CD4-positive, alpha-beta T cell (primary cell): ENCODE measurements around the gene PSMD8. TPM values are rescaled to one million over a fixed set of nuclear protein-coding genes. Genes with fewer than 3 reads are reported as not detected.

Experiments used
- ATAC-seq: fragments of 200-7000 bp; cut with Tn5 transposase; one replicate; pipeline ENCODE4 v1.10.0; 2022; ENCODE audit warnings: mild to moderate bottlenecking; ENCODE audit not compliant: poor library complexity
- CTCF ChIA-PET: fragments of 350-600 bp; sonication (Branson Sonifier 250); formaldehyde crosslinking; loops from one replicate; lab custom pipeline; 2021; ENCODE audit warnings: antibody characterized with exemption, inconsistent platforms; lab: Charles Lee
- POLR2A ChIA-PET: fragments of 350-600 bp; sonication (Branson Sonifier 250); formaldehyde crosslinking; loops from one replicate; lab custom pipeline; 2021; ENCODE audit warnings: antibody characterized with exemption, inconsistent platforms; lab: Charles Lee
- DNase-seq, 14 experiments: peaks; one replicate each; pipeline ENCODE4 v3.0.0-alpha.2; 2013 to 2020; ENCODE audit warnings: mixed read lengths in 2 of 14
- H3K27ac ChIP-seq, 2 donors: one replicate each; pipeline versions ENCODE4 v1.5.1 to v1.7.0; 2013; ENCODE audit warnings: low read length in 2 of 2, low read depth in 1 of 2, mild to moderate bottlenecking in 1 of 2
- H3K27me3 ChIP-seq, 2 experiments: 1 replicate in 1 of 2; 2 replicates in 1 of 2; pipeline versions ENCODE4 v1.6.1 to v1.7.0; 2013; ENCODE audit warnings: low read length in 2 of 2, control low read depth in 1 of 2, mild to moderate bottlenecking in 1 of 2, moderate library complexity in 1 of 2; ENCODE audit not compliant: insufficient read depth in 2 of 2, control insufficient read depth in 1 of 2
- H3K36me3 ChIP-seq: one replicate; pipeline ENCODE4 v1.6.1; 2013; ENCODE audit warnings: low read length, control low read depth; ENCODE audit not compliant: insufficient read depth
- H3K4me1 ChIP-seq: one replicate; pipeline ENCODE4 v1.6.1; 2013; ENCODE audit warnings: low read length, control low read depth; ENCODE audit not compliant: insufficient read depth
- H3K4me3 ChIP-seq: one replicate; pipeline ENCODE4 v1.5.1; 2013; ENCODE audit warnings: mild to moderate bottlenecking, low read length, moderate library complexity
- H3K9me3 ChIP-seq, 2 experiments: 1 replicate in 1 of 2; 2 replicates in 1 of 2; pipeline versions ENCODE4 v1.6.1 to v1.7.0; 2013; ENCODE audit warnings: low read length in 2 of 2, mild to moderate bottlenecking in 2 of 2, control low read depth in 1 of 2, moderate library complexity in 1 of 2; ENCODE audit not compliant: control insufficient read depth in 1 of 2, insufficient read depth in 1 of 2
- H3K27ac Mint-ChIP-seq: one replicate; pipeline ENCODE4 v1.8.0; 2020; ENCODE audit warnings: mixed read lengths
- H3K27me3 Mint-ChIP-seq: one replicate; pipeline ENCODE4 v1.8.0; 2021; ENCODE audit warnings: mixed read lengths
- H3K36me3 Mint-ChIP-seq: one replicate; pipeline ENCODE4 v1.8.0; 2021; ENCODE audit warnings: low read depth, mixed read lengths
- H3K4me1 Mint-ChIP-seq: one replicate; pipeline ENCODE4 v1.8.0; 2021; ENCODE audit warnings: low read depth, mixed read lengths
- H3K4me3 Mint-ChIP-seq: one replicate; pipeline ENCODE4 v1.8.0; 2020; ENCODE audit warnings: mild to moderate bottlenecking, mixed read lengths
- H3K9me3 Mint-ChIP-seq: one replicate; pipeline ENCODE4 v1.8.0; 2020; ENCODE audit warnings: mixed read lengths
- intact Hi-C, 2 experiments: fragments of 100-400 bp; cut with DNase I in 1 of 2; cut with micrococcal nuclease in 1 of 2; formaldehyde crosslinking; loops; one replicate each; pipeline versions ENCODE4 v1.15.1 to v1.9.0; 2023 to 2025; cut with DNase I, micrococcal nuclease
- total RNA-seq, 174 experiments: library from RNA in 2 of 174; stranded (reverse) in 2 of 174; gene quantifications; one replicate each; pipeline ENCODE4 v1.2.3 and lab custom pipeline; 2021 to 2026
- TF ChIP-seq, protein P1 (sequence below): fragments of 200-600 bp; IDR thresholded peaks from one replicate; pipeline ENCODE4 v1.8.0; 2022; ENCODE audit warnings: antibody characterized with exemption, mild to moderate bottlenecking

The PSMD8 gene
- total RNA-seq, 2 experiments from 2014 or later, result 61.2 to 64.4 TPM

DNA sequence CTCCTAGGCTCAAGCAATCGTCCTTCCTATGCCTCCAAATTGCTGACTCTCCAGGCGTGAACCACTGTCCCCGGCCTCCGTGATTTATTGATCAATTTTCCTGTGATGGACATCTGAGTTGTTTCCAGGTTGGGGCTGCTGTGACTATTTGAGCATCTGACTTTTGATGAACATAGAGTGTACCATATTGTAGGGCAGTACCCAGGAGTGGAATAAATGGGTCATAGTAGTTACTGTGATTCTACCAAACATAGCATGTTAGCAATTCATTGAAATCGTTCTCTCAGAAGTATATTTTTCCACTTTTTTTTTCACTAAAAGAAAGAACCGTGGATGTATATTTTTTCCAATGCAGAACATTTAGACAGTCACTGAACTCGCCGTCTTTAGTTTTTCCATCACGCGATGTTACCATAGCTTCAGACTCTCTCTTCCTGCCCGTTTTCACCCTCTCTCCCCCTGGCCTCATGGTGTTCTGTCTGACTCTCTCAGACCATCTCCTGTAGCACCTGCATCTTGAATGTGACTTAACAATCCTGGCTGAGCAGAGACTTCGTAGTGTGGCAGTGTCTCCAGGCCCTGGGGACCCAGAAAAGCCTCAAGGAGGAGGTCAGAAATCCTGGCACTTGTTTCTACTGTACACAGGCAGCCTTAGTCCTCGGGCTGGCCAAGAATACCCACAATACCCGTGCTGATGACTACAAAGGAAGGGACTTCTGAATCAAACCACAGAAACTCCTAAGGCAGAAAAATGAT is 54.9 kb downstream of the PSMD8 start:
- H3K36me3 ChIP-seq, result no peaks in the 10 kb centered on the region
- TF ChIP-seq, protein P1, sequence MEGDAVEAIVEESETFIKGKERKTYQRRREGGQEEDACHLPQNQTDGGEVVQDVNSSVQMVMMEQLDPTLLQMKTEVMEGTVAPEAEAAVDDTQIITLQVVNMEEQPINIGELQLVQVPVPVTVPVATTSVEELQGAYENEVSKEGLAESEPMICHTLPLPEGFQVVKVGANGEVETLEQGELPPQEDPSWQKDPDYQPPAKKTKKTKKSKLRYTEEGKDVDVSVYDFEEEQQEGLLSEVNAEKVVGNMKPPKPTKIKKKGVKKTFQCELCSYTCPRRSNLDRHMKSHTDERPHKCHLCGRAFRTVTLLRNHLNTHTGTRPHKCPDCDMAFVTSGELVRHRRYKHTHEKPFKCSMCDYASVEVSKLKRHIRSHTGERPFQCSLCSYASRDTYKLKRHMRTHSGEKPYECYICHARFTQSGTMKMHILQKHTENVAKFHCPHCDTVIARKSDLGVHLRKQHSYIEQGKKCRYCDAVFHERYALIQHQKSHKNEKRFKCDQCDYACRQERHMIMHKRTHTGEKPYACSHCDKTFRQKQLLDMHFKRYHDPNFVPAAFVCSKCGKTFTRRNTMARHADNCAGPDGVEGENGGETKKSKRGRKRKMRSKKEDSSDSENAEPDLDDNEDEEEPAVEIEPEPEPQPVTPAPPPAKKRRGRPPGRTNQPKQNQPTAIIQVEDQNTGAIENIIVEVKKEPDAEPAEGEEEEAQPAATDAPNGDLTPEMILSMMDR, result no peak
- H3K9me3 ChIP-seq, result no peaks in the 10 kb centered on the region
- Mint-ChIP-seq H3K4me1 (peaks cover 30% of the 10 kb centered on the region), H3K27ac (no peak overlapping the region), H3K36me3 (no peaks in the 10 kb centered on the region), H3K27me3 (peaks cover 12% of the 10 kb centered on the region), H3K9me3 (no peaks in the 10 kb centered on the region), H3K4me3 (no peak overlapping the region)
- peaks cover 38% of the 10 kb centered on the region for H3K4me1 ChIP-seq
- ATAC-seq (no peak), DNase-seq (no peak)
- ChIA-PET POLR2A (no interaction called here), CTCF (no interaction called here)
- peaks cover 4 to 7% of the 10 kb centered on the region in 2 experiments for H3K27me3 ChIP-seq
- intact Hi-C loops, result no loop called here
- H3K27ac ChIP-seq, result no peak overlapping the region
- no peak overlapping the region for H3K4me3 ChIP-seq

DNA sequence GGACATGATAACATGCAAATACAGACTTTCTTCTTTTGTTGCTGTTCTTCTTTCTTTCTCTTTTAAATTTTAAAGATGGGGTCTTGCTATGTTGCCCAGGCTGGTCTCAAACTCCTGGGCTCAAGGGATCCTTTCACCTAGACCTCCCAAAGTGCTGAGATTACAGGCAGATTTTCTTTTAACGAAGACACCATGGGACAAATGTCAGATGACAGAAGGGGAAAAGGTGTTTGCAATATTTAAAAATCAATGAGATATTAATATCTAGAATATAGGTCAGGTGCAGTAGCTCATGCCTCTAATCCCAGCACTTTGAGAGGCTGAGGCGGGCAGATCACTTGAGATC is 55.4 kb downstream of the PSMD8 start:
- no peaks in the 10 kb centered on the region for H3K9me3 Mint-ChIP-seq
- TF ChIP-seq, protein P1, result no peak
- ChIA-PET POLR2A (no interaction called here), CTCF (no interaction called here)
- no peak overlapping the region for H3K4me3 ChIP-seq
- H3K4me1 ChIP-seq, result peaks cover 42% of the 10 kb centered on the region
- DNase-seq (no peak), ATAC-seq (no peak)
- H3K27ac ChIP-seq, result no peak overlapping the region
- peaks cover 30% of the 10 kb centered on the region for H3K4me1 Mint-ChIP-seq
- no peaks in the 10 kb centered on the region for H3K36me3 Mint-ChIP-seq
- no peaks in the 10 kb centered on the region for H3K9me3 ChIP-seq
- no peak overlapping the region for H3K27ac Mint-ChIP-seq
- H3K27me3 ChIP-seq, result peaks cover 9 to 12% of the 10 kb centered on the region in 2 experiments
- peaks cover 15% of the 10 kb centered on the region for H3K27me3 Mint-ChIP-seq
- intact Hi-C loops, result no loop called here
- no peaks in the 10 kb centered on the region for H3K36me3 ChIP-seq
- H3K4me3 Mint-ChIP-seq, result no peak overlapping the region

DNA sequence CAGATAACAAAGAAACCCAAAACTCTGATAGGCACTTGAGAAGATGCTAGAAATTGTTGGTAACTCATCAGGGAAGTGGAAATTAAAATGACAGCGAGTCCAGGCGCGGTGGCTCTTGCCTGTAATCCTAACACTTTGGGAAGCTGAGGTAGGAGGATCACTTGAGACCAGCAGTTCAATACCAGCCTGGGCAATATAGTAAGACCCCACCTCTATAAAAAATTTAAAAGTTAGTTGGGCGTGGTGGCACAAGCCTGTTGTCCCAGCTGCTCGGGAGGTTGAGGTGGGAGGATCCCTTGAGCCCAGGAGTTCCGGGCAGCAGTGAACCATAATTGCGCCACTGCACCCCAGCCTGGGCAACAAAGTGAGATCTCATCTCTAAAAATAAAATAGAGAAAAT is 56.6 kb downstream of the PSMD8 start:
- DNase-seq, result no peak
- H3K4me3 ChIP-seq, result no peak overlapping the region
- H3K27me3 ChIP-seq, result peaks cover 14 to 18% of the 10 kb centered on the region in 2 experiments
- peaks cover 30% of the 10 kb centered on the region for H3K4me1 Mint-ChIP-seq
- ChIA-PET CTCF (interaction anchor here (1.5 kb wide), 1 partner anchor 28 kb away, joined by 3 read pairs; the partner anchor contains the start of gene FAM98C), POLR2A (no interaction called here)
- no peaks in the 10 kb centered on the region for H3K9me3 ChIP-seq
- TF ChIP-seq, protein P1, result no peak
- H3K4me1 ChIP-seq, result peaks cover 35% of the 10 kb centered on the region
- ATAC-seq, result no peak
- no peaks in the 10 kb centered on the region for H3K9me3 Mint-ChIP-seq
- peaks cover 19% of the 10 kb centered on the region for H3K27me3 Mint-ChIP-seq
- H3K27ac ChIP-seq, result no peak overlapping the region
- H3K4me3 Mint-ChIP-seq, result no peak overlapping the region
- H3K27ac Mint-ChIP-seq, result no peak overlapping the region
- intact Hi-C loops, result no loop called here
- no peaks in the 10 kb centered on the region for H3K36me3 Mint-ChIP-seq
- H3K36me3 ChIP-seq, result no peaks in the 10 kb centered on the region
